GM21825 (cell line): Measurements from ENCODE around the gene GNAS.

Experiments used
- ATAC-seq: cut with Tn5 transposase; IDR thresholded peaks from one replicate; pipeline ENCODE4 v1.9.1; 2021; ENCODE audit warnings: mild to moderate bottlenecking, moderate library complexity; ENCODE audit not compliant: unreplicated experiment

Gene GNAS

GRCh38 chr20:58895448-58896180 is 43.1 kb downstream of the GNAS start:
- ATAC-seq: no peak

- ATAC-seq: no peak
These were observed 44.3 kb downstream of the GNAS start for GRCh38 chr20:58896820-58897219.

GRCh38 chr20:58897488-58897887 is 45.0 kb downstream of the GNAS start:
- ATAC-seq: no peak

- ATAC-seq: no peak
These were observed 46.3 kb downstream of the GNAS start for GRCh38 chr20:58898629-58899408.

- ATAC-seq: no peak
These were observed 47.0 kb downstream of the GNAS start for GRCh38 chr20:58899512-58899911.

GRCh38 chr20:58900397-58900796 is 47.9 kb downstream of the GNAS start:
- no peak for ATAC-seq

GRCh38 chr20:58901488-58902402 is 49.2 kb downstream of the GNAS start:
- ATAC-seq: no peak

- no peak for ATAC-seq
These were observed 51.1 kb downstream of the GNAS start for GRCh38 chr20:58903614-58904013.

- no peak for ATAC-seq
These were observed 52.7 kb downstream of the GNAS start for GRCh38 chr20:58905236-58905635.

- ATAC-seq: no peak
These were observed 53.6 kb downstream of the GNAS start for GRCh38 chr20:58906111-58906510.

- no peak for ATAC-seq
These were observed 54.4 kb downstream of the GNAS start for GRCh38 chr20:58906894-58907293.

- peak; percentile 83 for ATAC-seq
These were observed 55.0 kb downstream of the GNAS start for GRCh38 chr20:58907320-58908137.

- peak; percentile 9 for ATAC-seq
These were observed 55.7 kb downstream of the GNAS start for GRCh38 chr20:58908221-58908620.

GRCh38 chr20:58908941-58909340 is 56.4 kb downstream of the GNAS start:
- no peak for ATAC-seq

- ATAC-seq: no peak
These were observed 57.1 kb downstream of the GNAS start for GRCh38 chr20:58909585-58909984.

GRCh38 chr20:58910473-58910872 is 58.0 kb downstream of the GNAS start:
- ATAC-seq: no peak

GRCh38 chr20:58911309-58911708 is 58.8 kb downstream of the GNAS start:
- no peak for ATAC-seq

- ATAC-seq: no peak
These were observed 59.5 kb downstream of the GNAS start for GRCh38 chr20:58911970-58912369.

GRCh38 chr20:58913079-58913478 is 60.6 kb downstream of the GNAS start:
- ATAC-seq: no peak

- ATAC-seq: no peak
These were observed 66.1 kb downstream of the GNAS start for GRCh38 chr20:58918621-58919020.
